ENCODE results near the gene APH1B.

The APH1B gene

DNA sequence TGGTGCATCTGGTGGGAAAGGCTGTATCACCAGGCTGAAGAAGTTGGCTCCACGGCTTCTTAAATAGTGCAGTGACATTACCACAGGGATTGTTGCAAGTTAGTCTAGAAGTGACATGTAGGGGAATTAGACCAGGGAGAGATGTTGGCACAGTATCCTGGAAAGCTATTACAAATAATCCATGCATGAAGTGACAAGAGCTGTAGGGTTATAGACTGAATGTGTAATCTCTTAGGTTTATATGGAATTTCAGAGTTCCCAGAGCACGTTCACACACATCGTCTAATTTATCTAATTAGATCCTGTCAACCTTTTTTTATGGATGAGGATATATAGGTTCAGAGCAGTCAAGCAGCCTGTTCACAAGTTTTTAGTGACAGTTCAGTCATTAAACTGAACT is 37.3 kb upstream of the APH1B start:
- H3K4ac ChIP-seq (ENCODE audit: low read length), result no peak overlapping the region
- peaks cover 2% of the 10 kb centered on the region for H3K79me1 ChIP-seq (ENCODE audit: low read depth, low read length)
- no CpG with 5 or more reads among the region's 3 CpGs for WGBS, 2 donors (ENCODE audit: extremely low coverage in 2 of 2, insufficient read length in 2 of 2, insufficient replicate concordance in 1 of 2)
- H2BK5ac ChIP-seq (ENCODE audit: low read length), result no peak overlapping the region
- peaks cover 4 to 5% of the 10 kb centered on the region in 2 donors for H3K4me1 ChIP-seq (ENCODE audit: control insufficient read depth in 2 of 2, insufficient read depth in 1 of 2, low read depth in 1 of 2, low read length in 2 of 2)
- no peak overlapping the region for H3K23ac ChIP-seq (ENCODE audit: low read depth, low read length, poor library complexity)
- H4K91ac ChIP-seq (ENCODE audit: low read depth, low read length, poor library complexity), result no peak overlapping the region
- H3K14ac ChIP-seq (ENCODE audit: low read length), result no peak overlapping the region
- no peak overlapping the region for H2BK120ac ChIP-seq (ENCODE audit: low read depth, low read length)
- H3K27me3 ChIP-seq (ENCODE audit: control insufficient read depth in 3 of 3, insufficient read depth in 3 of 3, low read depth in 1 of 3, low read length in 3 of 3), result no peaks in the 10 kb centered on the region
- no peak overlapping the region for H3K18ac ChIP-seq (ENCODE audit: low read length)
- H2AFZ ChIP-seq (ENCODE audit: low read length), result no peak overlapping the region
- DNase-seq (ENCODE audit: low spot score), result no peak
- peaks cover 5 to 34% of the 10 kb centered on the region in 2 donors for H3K9me3 ChIP-seq (replicated peaks in 1 of 2; ENCODE audit: control insufficient read depth in 2 of 2, insufficient read depth in 1 of 2, low read depth in 1 of 2, low read length in 2 of 2)
- no peak overlapping the region for H2BK15ac ChIP-seq (ENCODE audit: low read length)
- H2AK5ac ChIP-seq (ENCODE audit: low read depth, low read length), result no peak overlapping the region
- no peak overlapping the region for H3K4me3 ChIP-seq (ENCODE audit: low read length in 2 of 2)
- H4K8ac ChIP-seq (ENCODE audit: low read depth, low read length), result no peak overlapping the region
- H3K4me2 ChIP-seq (ENCODE audit: insufficient read depth, low read length, poor library complexity, severe bottlenecking), result no peak overlapping the region
- H3K27ac ChIP-seq (replicated peaks; ENCODE audit: low read length), result no peak overlapping the region
- no peak overlapping the region for H3K9ac ChIP-seq (ENCODE audit: low read depth, low read length, poor library complexity)
- H3K36me3 ChIP-seq (replicated peaks in 1 of 2; ENCODE audit: control insufficient read depth in 2 of 2, insufficient read depth in 2 of 2, low read length in 2 of 2), result peaks cover 2 to 4% of the 10 kb centered on the region in 2 donors
- H2BK12ac ChIP-seq (ENCODE audit: low read length), result no peak overlapping the region

DNA sequence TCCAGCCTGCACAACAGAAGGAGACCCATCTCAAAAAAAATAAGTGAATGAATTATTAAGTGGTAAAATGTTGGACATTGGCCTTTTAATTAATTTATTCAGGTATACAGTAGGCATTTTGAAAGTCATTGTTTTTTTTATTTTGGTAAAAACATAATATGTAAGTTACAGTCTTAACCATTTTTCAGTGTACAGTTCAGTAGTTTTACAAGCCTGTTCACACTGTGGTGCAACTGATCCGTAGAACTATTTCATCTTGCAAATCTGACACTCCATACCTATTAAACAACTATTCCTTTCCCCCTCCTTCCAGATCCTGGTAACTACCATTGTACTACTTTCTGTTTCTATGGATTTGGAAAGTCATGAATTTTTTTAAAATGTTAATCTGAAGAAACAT is 36.1 kb upstream of the APH1B start:
- Histone ChIP-seq H4K8ac (ENCODE audit: low read depth, low read length) (no peak overlapping the region), H3K79me1 (ENCODE audit: low read depth, low read length) (peaks cover 2% of the 10 kb centered on the region), H3K4me3 (ENCODE audit: low read length in 2 of 2) (no peak overlapping the region), H2AFZ (ENCODE audit: low read length) (no peak overlapping the region), H3K9ac (ENCODE audit: low read depth, low read length, poor library complexity) (no peak overlapping the region), H2BK12ac (ENCODE audit: low read length) (no peak overlapping the region), H3K14ac (ENCODE audit: low read length) (no peak overlapping the region), H3K23ac (ENCODE audit: low read depth, low read length, poor library complexity) (no peak overlapping the region), H3K4me2 (ENCODE audit: insufficient read depth, low read length, poor library complexity, severe bottlenecking) (no peak overlapping the region), H2BK15ac (ENCODE audit: low read length) (no peak overlapping the region), H2AK5ac (ENCODE audit: low read depth, low read length) (no peak overlapping the region), H4K91ac (ENCODE audit: low read depth, low read length, poor library complexity) (no peak overlapping the region), H2BK120ac (ENCODE audit: low read depth, low read length) (no peak overlapping the region), H3K18ac (ENCODE audit: low read length) (no peak overlapping the region), H3K4ac (ENCODE audit: low read length) (no peak overlapping the region), H3K9me3 (replicated peaks in 1 of 2; ENCODE audit: control insufficient read depth in 2 of 2, insufficient read depth in 1 of 2, low read depth in 1 of 2, low read length in 2 of 2) (peaks cover 5 to 41% of the 10 kb centered on the region in 2 donors), H3K27ac (replicated peaks; ENCODE audit: low read length) (no peak overlapping the region), H3K27me3 (ENCODE audit: control insufficient read depth in 3 of 3, insufficient read depth in 3 of 3, low read depth in 1 of 3, low read length in 3 of 3) (no peaks in the 10 kb centered on the region), H2BK5ac (ENCODE audit: low read length) (no peak overlapping the region), H3K4me1 (ENCODE audit: control insufficient read depth in 2 of 2, insufficient read depth in 1 of 2, low read depth in 1 of 2, low read length in 2 of 2) (peaks cover 4 to 5% of the 10 kb centered on the region in 2 donors), H3K36me3 (replicated peaks in 1 of 2; ENCODE audit: control insufficient read depth in 2 of 2, insufficient read depth in 2 of 2, low read length in 2 of 2) (peaks cover 2 to 16% of the 10 kb centered on the region in 2 donors)
- no peak for DNase-seq (ENCODE audit: low spot score)
- WGBS, 2 donors (ENCODE audit: extremely low coverage in 2 of 2, insufficient read length in 2 of 2, insufficient replicate concordance in 1 of 2), result no CpG with 5 or more reads among the region's 1 CpG

DNA sequence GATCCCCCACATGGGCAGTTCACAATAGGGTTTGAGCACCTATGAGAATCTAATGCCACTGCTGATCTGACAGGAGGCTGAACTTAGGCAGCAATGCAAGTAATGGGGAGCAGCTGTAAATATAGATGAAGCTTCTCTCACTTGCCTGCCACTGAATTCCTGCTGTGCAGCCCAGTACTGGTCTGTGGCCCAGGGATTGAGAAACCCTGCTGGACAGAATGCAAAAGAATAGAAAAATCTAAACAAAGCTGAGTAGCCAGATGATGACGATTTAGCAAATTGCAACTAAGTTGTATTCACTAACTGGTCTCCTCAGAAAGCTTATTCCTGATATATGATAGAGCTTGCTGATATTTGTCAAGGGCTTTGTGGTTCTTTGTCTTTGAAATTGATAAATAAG is 34.3 kb upstream of the APH1B start:
- Histone ChIP-seq H2AFZ (ENCODE audit: low read length) (no peak overlapping the region), H3K4me2 (ENCODE audit: insufficient read depth, low read length, poor library complexity, severe bottlenecking) (no peak overlapping the region), H3K27ac (replicated peaks; ENCODE audit: low read length) (no peak overlapping the region), H3K23ac (ENCODE audit: low read depth, low read length, poor library complexity) (no peak overlapping the region), H3K4me1 (ENCODE audit: control insufficient read depth in 2 of 2, insufficient read depth in 1 of 2, low read depth in 1 of 2, low read length in 2 of 2) (peaks cover 4 to 7% of the 10 kb centered on the region in 2 donors), H2BK5ac (ENCODE audit: low read length) (no peak overlapping the region), H3K18ac (ENCODE audit: low read length) (no peak overlapping the region), H2BK120ac (ENCODE audit: low read depth, low read length) (no peak overlapping the region), H3K9ac (ENCODE audit: low read depth, low read length, poor library complexity) (no peak overlapping the region), H4K8ac (ENCODE audit: low read depth, low read length) (no peak overlapping the region), H3K4me3 (ENCODE audit: low read length in 2 of 2) (no peak overlapping the region), H3K4ac (ENCODE audit: low read length) (no peak overlapping the region), H3K9me3 (replicated peaks in 1 of 2; ENCODE audit: control insufficient read depth in 2 of 2, insufficient read depth in 1 of 2, low read depth in 1 of 2, low read length in 2 of 2) (peaks cover 5 to 40% of the 10 kb centered on the region in 2 donors), H2BK12ac (ENCODE audit: low read length) (no peak overlapping the region), H2AK5ac (ENCODE audit: low read depth, low read length) (no peak overlapping the region), H3K27me3 (ENCODE audit: control insufficient read depth in 3 of 3, insufficient read depth in 3 of 3, low read depth in 1 of 3, low read length in 3 of 3) (no peaks in the 10 kb centered on the region), H4K91ac (ENCODE audit: low read depth, low read length, poor library complexity) (no peak overlapping the region), H3K36me3 (replicated peaks in 1 of 2; ENCODE audit: control insufficient read depth in 2 of 2, insufficient read depth in 2 of 2, low read length in 2 of 2) (peaks cover 4 to 34% of the 10 kb centered on the region in 2 donors), H3K14ac (ENCODE audit: low read length) (no peak overlapping the region), H2BK15ac (ENCODE audit: low read length) (no peak overlapping the region), H3K79me1 (ENCODE audit: low read depth, low read length) (peaks cover 2% of the 10 kb centered on the region)
- DNase-seq (ENCODE audit: low spot score), result no peak
- WGBS, 2 donors (ENCODE audit: extremely low coverage in 2 of 2, insufficient read length in 2 of 2, insufficient replicate concordance in 1 of 2), result no CpG with 5 or more reads among the region's 1 CpG

DNA sequence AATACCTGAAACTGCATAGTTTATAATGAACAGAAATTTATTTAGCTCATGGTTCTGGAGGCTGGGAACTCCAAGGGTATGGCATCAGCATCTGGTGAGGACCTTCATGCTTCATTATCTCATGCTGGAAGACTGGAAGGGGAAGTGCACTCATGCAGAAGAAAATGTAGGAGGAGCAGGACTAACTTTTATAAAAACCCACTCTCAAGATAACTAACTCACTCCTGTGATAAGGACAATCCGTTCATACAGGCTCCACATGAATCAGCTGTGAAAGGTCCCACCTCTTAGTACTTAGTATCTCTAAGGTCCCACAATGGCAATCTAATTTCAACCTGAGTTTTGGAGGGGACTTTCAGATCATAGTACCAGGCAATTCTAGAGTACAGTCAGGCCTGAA is 33.6 kb upstream of the APH1B start:
- H3K4me2 ChIP-seq (ENCODE audit: insufficient read depth, low read length, poor library complexity, severe bottlenecking), result no peak overlapping the region
- H3K36me3 ChIP-seq (replicated peaks in 1 of 2; ENCODE audit: control insufficient read depth in 2 of 2, insufficient read depth in 2 of 2, low read length in 2 of 2), result peaks cover 4 to 34% of the 10 kb centered on the region in 2 donors
- no peak overlapping the region for H3K18ac ChIP-seq (ENCODE audit: low read length)
- no peaks in the 10 kb centered on the region for H3K27me3 ChIP-seq (ENCODE audit: control insufficient read depth in 3 of 3, insufficient read depth in 3 of 3, low read depth in 1 of 3, low read length in 3 of 3)
- H3K14ac ChIP-seq (ENCODE audit: low read length), result no peak overlapping the region
- H4K8ac ChIP-seq (ENCODE audit: low read depth, low read length), result no peak overlapping the region
- no peak overlapping the region for H2BK12ac ChIP-seq (ENCODE audit: low read length)
- H2AK5ac ChIP-seq (ENCODE audit: low read depth, low read length), result no peak overlapping the region
- H4K91ac ChIP-seq (ENCODE audit: low read depth, low read length, poor library complexity), result no peak overlapping the region
- no CpG with 5 or more reads among the region's 1 CpG for WGBS, 2 donors (ENCODE audit: extremely low coverage in 2 of 2, insufficient read length in 2 of 2, insufficient replicate concordance in 1 of 2)
- H3K23ac ChIP-seq (ENCODE audit: low read depth, low read length, poor library complexity), result no peak overlapping the region
- H2BK5ac ChIP-seq (ENCODE audit: low read length), result no peak overlapping the region
- no peak overlapping the region for H3K9ac ChIP-seq (ENCODE audit: low read depth, low read length, poor library complexity)
- peaks cover 5 to 38% of the 10 kb centered on the region in 2 donors for H3K9me3 ChIP-seq (replicated peaks in 1 of 2; ENCODE audit: control insufficient read depth in 2 of 2, insufficient read depth in 1 of 2, low read depth in 1 of 2, low read length in 2 of 2)
- H3K79me1 ChIP-seq (ENCODE audit: low read depth, low read length), result peaks cover 2% of the 10 kb centered on the region
- no peak for DNase-seq (ENCODE audit: low spot score)
- no peak overlapping the region for H2BK15ac ChIP-seq (ENCODE audit: low read length)
- peak overlapping the region; percentile 80 for H3K27ac ChIP-seq (replicated peaks; ENCODE audit: low read length)
- no peak overlapping the region for H3K4me3 ChIP-seq (ENCODE audit: low read length in 2 of 2)
- no peak overlapping the region for H2BK120ac ChIP-seq (ENCODE audit: low read depth, low read length)
- no peak overlapping the region for H2AFZ ChIP-seq (ENCODE audit: low read length)
- H3K4ac ChIP-seq (ENCODE audit: low read length), result no peak overlapping the region
- H3K4me1 ChIP-seq (ENCODE audit: control insufficient read depth in 2 of 2, insufficient read depth in 1 of 2, low read depth in 1 of 2, low read length in 2 of 2), result peaks cover 4 to 7% of the 10 kb centered on the region in 2 donors
